IMR-90 (cell line): ENCODE data around the gene DPEP2NB. TPM values are rescaled to one million over a fixed set of nuclear protein-coding genes. Genes with fewer than 3 reads are reported as not detected.

ENCODE experiments used
- ATAC-seq: fragments of 200-7000 bp; cut with Tn5 transposase; 2 replicates; pipeline ENCODE4 v1.9.1; 2020; ENCODE audit warnings: low read depth, mild to moderate bottlenecking, moderate library complexity
- BruUV-seq: library from RNA; stranded (reverse); fragments of 400-500 nt; replicated peaks from 2 replicates; lab custom pipeline; 2021; lab: Mats Ljungman, UMichigan
- CTCF ChIA-PET: fragments of 300-600 bp; formaldehyde crosslinking; extraction: SDS; loops from one replicate; lab custom pipeline; 2021; ENCODE audit warnings: antibody characterized with exemption; lab: Yijun Ruan, JAX
- POLR2A ChIA-PET: fragments of 300-600 bp; sonication (Branson Sonifier 250); formaldehyde crosslinking; loops from one replicate; lab custom pipeline; 2022; ENCODE audit warnings: antibody characterized with exemption; ENCODE audit not compliant: unreplicated experiment; lab: Charles Lee
- DNase-seq: peaks from one replicate; pipeline ENCODE4 v3.0.0; 2013
- H2AFZ ChIP-seq: replicated peaks from 2 replicates; pipeline ENCODE3; 2013; ENCODE audit warnings: low read length, mild to moderate bottlenecking; ENCODE audit not compliant: poor library complexity
- H2AK5ac ChIP-seq: 2 replicates; pipeline ENCODE4 v1.6.1; 2013; ENCODE audit warnings: low read depth, low read length, inconsistent platforms
- H2AK9ac ChIP-seq: replicated peaks from 2 replicates; pipeline ENCODE3; 2013; ENCODE audit warnings: mild to moderate bottlenecking, low read depth, low read length, moderate library complexity; ENCODE audit not compliant: poor library complexity
- H2BK120ac ChIP-seq: 2 replicates; pipeline ENCODE4 v1.6.1; 2013; ENCODE audit warnings: low read depth, low read length, inconsistent platforms
- H2BK15ac ChIP-seq: 3 replicates; pipeline ENCODE4 v1.6.1; 2013; ENCODE audit warnings: low read depth, low read length, inconsistent platforms
- H2BK20ac ChIP-seq: 2 replicates; pipeline ENCODE4 v1.6.1; 2013; ENCODE audit warnings: low read depth, mild to moderate bottlenecking, inconsistent platforms, low read length, moderate library complexity
- H2BK5ac ChIP-seq: 2 replicates; pipeline ENCODE4 v1.6.1; 2013; ENCODE audit warnings: mild to moderate bottlenecking, low read depth, low read length, inconsistent platforms; ENCODE audit not compliant: poor library complexity, severe bottlenecking
- H3K14ac ChIP-seq: replicated peaks from 2 replicates; pipeline ENCODE4 v1.6.1; 2013; ENCODE audit warnings: low read depth, low read length, inconsistent platforms
- H3K18ac ChIP-seq: 2 replicates; pipeline ENCODE4 v1.6.1; 2013; ENCODE audit warnings: low read depth, low read length, control low read depth
- H3K23ac ChIP-seq: 2 replicates; pipeline ENCODE4 v1.6.1; 2013; ENCODE audit warnings: low read depth, low read length, inconsistent platforms
- H3K27ac ChIP-seq: 2 replicates; pipeline ENCODE4 v1.5.1; 2013; ENCODE audit warnings: mild to moderate bottlenecking, control low read depth, low read length; ENCODE audit not compliant: insufficient read depth
- H3K27me3 ChIP-seq: 2 replicates; pipeline ENCODE4 v1.6.1; 2013; ENCODE audit warnings: low read length; ENCODE audit not compliant: control insufficient read depth, insufficient read depth
- H3K36me3 ChIP-seq: 2 replicates; pipeline ENCODE4 v1.6.1; 2013; ENCODE audit warnings: low read length, mixed read lengths; ENCODE audit not compliant: control insufficient read depth, insufficient read depth
- H3K4ac ChIP-seq: 2 replicates; pipeline ENCODE4 v1.6.1; 2013; ENCODE audit warnings: low read depth, low read length, inconsistent platforms
- H3K4me1 ChIP-seq: 2 replicates; pipeline ENCODE4 v1.6.1; 2013; ENCODE audit warnings: low read length, mixed read lengths; ENCODE audit not compliant: control insufficient read depth, insufficient read depth
- H3K4me2 ChIP-seq: 2 replicates; pipeline ENCODE4 v1.6.1; 2013; ENCODE audit warnings: low read depth, mild to moderate bottlenecking, control low read depth, low read length, moderate library complexity
- H3K4me3 ChIP-seq: 2 replicates; pipeline ENCODE4 v1.5.1; 2013; ENCODE audit warnings: low read depth, mild to moderate bottlenecking, control low read depth, low read length, moderate library complexity; ENCODE audit not compliant: insufficient read depth
- H3K56ac ChIP-seq: 2 replicates; pipeline ENCODE4 v1.6.1; 2013; ENCODE audit warnings: low read length, inconsistent platforms; ENCODE audit not compliant: insufficient read depth; ENCODE audit errors: extremely low read depth
- H3K79me1 ChIP-seq, 2 experiments: 2 replicates each; pipeline ENCODE4 v1.6.1; 2013; ENCODE audit warnings: low read length in 2 of 2, inconsistent platforms in 1 of 2, low read depth in 1 of 2
- H3K9ac ChIP-seq: 2 replicates; pipeline ENCODE4 v1.6.1; 2013; ENCODE audit warnings: low read depth, low read length, control low read depth
- H3K9me1 ChIP-seq: 2 replicates; pipeline ENCODE4 v1.6.1; 2013; ENCODE audit warnings: low read length, inconsistent platforms; ENCODE audit not compliant: insufficient read depth
- H3K9me3 ChIP-seq: 2 replicates; pipeline ENCODE4 v1.6.1; 2013; ENCODE audit warnings: low read length; ENCODE audit not compliant: control insufficient read depth, insufficient read depth
- H4K20me1 ChIP-seq: 2 replicates; pipeline ENCODE4 v1.6.1; 2013; ENCODE audit warnings: low read length, inconsistent platforms; ENCODE audit not compliant: insufficient read depth
- H4K5ac ChIP-seq: 2 replicates; pipeline ENCODE4 v1.6.1; 2013; ENCODE audit warnings: mild to moderate bottlenecking, low read depth, low read length, control low read depth
- H4K8ac ChIP-seq, 2 experiments: 2 replicates each; pipeline ENCODE4 v1.6.1; 2013; ENCODE audit warnings: low read depth in 2 of 2, low read length in 2 of 2, control low read depth in 1 of 2, inconsistent platforms in 1 of 2
- H4K91ac ChIP-seq: 2 replicates; pipeline ENCODE4 v1.6.1; 2013; ENCODE audit warnings: low read depth, low read length, inconsistent platforms; ENCODE audit not compliant: insufficient read depth
- POLR2A ChIP-seq: IDR thresholded peaks from 2 replicates; pipeline ENCODE4 v1.6.1; 2012; ENCODE audit warnings: mild to moderate bottlenecking, low read depth, low read length
- WGBS, 2 experiments: methylation state at CpG; one replicate each; pipeline versions ENCODE4 v1.1.5 to v1.1.7; 2013; ENCODE audit warnings: missing lambda C conversion rate in 2 of 2; ENCODE audit not compliant: insufficient read length in 1 of 2; ENCODE audit errors: extremely low coverage in 2 of 2; 5-methylcytosine and 5-hydroxymethylcytosine counted together
- dilution Hi-C: fragments of 300-500 bp; cut with HindIII; formaldehyde crosslinking; loops from one replicate; pipeline ENCODE4 v1.14.3; 2018; ENCODE audit warnings: low sequenced_read_pairs; ENCODE audit not compliant: unreplicated experiment
- in situ Hi-C: fragments of 300-500 bp; cut with MboI; formaldehyde crosslinking; loops from 3 replicates; pipeline ENCODE4 v1.14.3; 2019; ENCODE audit warnings: low sequenced_read_pairs, inconsistent platforms, mixed read lengths
- intact Hi-C: fragments of 100-400 bp; cut with micrococcal nuclease; formaldehyde crosslinking; loops from 2 replicates; pipeline ENCODE4 v1.10.0; 2022
- polyA plus RNA-seq, 3 experiments: library from polyadenylated mRNA; depleted of rRNA; stranded (reverse); fragments of >200 nt; gene quantifications; 2 replicates each; pipeline ENCODE4 v1.2.3, GENCODE V29; 2012; ENCODE audit warnings: low replicate concordance in 1 of 3
- total RNA-seq: library from RNA; depleted of rRNA; stranded (reverse); fragments of >200 nt; gene quantifications from 2 replicates; pipeline ENCODE4 v1.2.3, GENCODE V29; 2012

Gene DPEP2NB
- total and polyA plus RNA-seq, 2 of the 4 experiments (the other 2 are of a cell fraction): not detected

- TF ChIP-seq POLR2A: no peak
- dilution Hi-C loops: no loop called here
- POLR2A ChIA-PET: no interaction called here
Measured at GRCh38 chr16:68005211-68005610, 10.5 kb downstream of the DPEP2NB start.

More at GRCh38 chr16:68005211-68005610, 10.5 kb downstream of the DPEP2NB start:
- Histone ChIP-seq H4K8ac (no peak overlapping the region), H2BK5ac (no peak overlapping the region), H3K14ac (no peak overlapping the region), H3K9me1 (peaks cover 5% of the 10 kb centered on the region), H3K27ac (no peak overlapping the region), H3K4me2 (no peak overlapping the region), H2AK9ac (no peak overlapping the region), H3K23ac (no peak overlapping the region), H2AK5ac (no peak overlapping the region), H4K5ac (no peak overlapping the region), H4K91ac (no peak overlapping the region), H3K4me1 (peaks cover 2% of the 10 kb centered on the region), H3K9me3 (no peaks in the 10 kb centered on the region), H2BK20ac (no peak overlapping the region), H2AFZ (no peak overlapping the region), H3K56ac (no peak overlapping the region), H2BK120ac (no peak overlapping the region), H2BK15ac (no peak overlapping the region), H4K20me1 (no peaks in the 10 kb centered on the region), H3K27me3 (peaks cover 5% of the 10 kb centered on the region), H3K79me1 (no peaks in the 10 kb centered on the region), H3K9ac (no peak overlapping the region), H3K4me3 (no peak overlapping the region), H3K36me3 (no peaks in the 10 kb centered on the region), H3K4ac (no peak overlapping the region), H3K18ac (no peak overlapping the region)
- no CpG with 5 or more reads among the region's 9 CpGs for WGBS, 2 experiments
- DNase-seq (no peak), ATAC-seq (no peak)
- CTCF ChIA-PET: interaction anchor here (1.7 kb wide), 1 partner anchor 36 kb away, joined by 5 read pairs; no protein-coding TSS in a partner anchor
- no TSS peak for BruUV-seq
- intact Hi-C loops: no loop called here
- in situ Hi-C loops: no loop called here
